ENCODE data around the gene C19orf47.

GRCh38 chr19:40380199-40381037 lies 32.2 kb upstream of the C19orf47 start:
- TF ChIP-seq CTCF (IDR thresholded peaks at IDR 0.05 in 4 of 5, conservative IDR thresholded peaks at IDR 0.05 in 1 of 5) (no peak), POLR2A (IDR thresholded peaks at IDR 0.05) (no peak)
